Testis (tissue), 3 donors: ENCODE results near the gene DGKB. TPM values are rescaled to one million over a fixed set of nuclear protein-coding genes. Genes with fewer than 3 reads are reported as not detected.

ENCODE experiments used
- DNase-seq: peaks from one replicate; pipeline ENCODE4 v3.0.0-alpha.2; 2019
- H3K27ac ChIP-seq, 2 donors: fragments of 200-600 bp; sonication (generic); one replicate each; pipeline ENCODE4 v1.5.1; 2019
- H3K27me3 ChIP-seq: fragments of 200-600 bp; sonication (generic); one replicate; pipeline ENCODE4 v1.5.1; 2019
- H3K36me3 ChIP-seq: fragments of 200-600 bp; sonication (generic); one replicate; pipeline ENCODE4 v1.5.1; 2017; ENCODE audit warnings: low read depth; ENCODE audit errors: missing control alignments
- H3K4me1 ChIP-seq: fragments of 200-600 bp; sonication (generic); one replicate; pipeline ENCODE4 v1.5.1; 2019
- H3K4me3 ChIP-seq, 2 donors: fragments of 200-600 bp; sonication (generic); one replicate each; pipeline ENCODE4 v1.5.1; 2017 to 2019
- H3K9me3 ChIP-seq: fragments of 200-600 bp; sonication (generic); one replicate; pipeline ENCODE4 v1.5.1; 2017
- POLR2A ChIP-seq: fragments of 450-650 bp; IDR thresholded peaks from one replicate; pipeline ENCODE4 v1.6.1; 2017; ENCODE audit warnings: antibody characterized with exemption, mild to moderate bottlenecking, moderate library complexity
- WGBS, 2 donors: methylation state at CpG; one replicate each; pipeline ENCODE4 v1.1.5; 2018; 5-methylcytosine and 5-hydroxymethylcytosine counted together
- intact Hi-C: fragments of 100-400 bp; cut with DNase I; formaldehyde crosslinking; loops from one replicate; pipeline ENCODE4 v1.15.1; 2023; ENCODE audit warnings: low total_unique reads
- polyA plus RNA-seq: library from polyadenylated mRNA; stranded (reverse); fragments of 350-450 nt; fragmentation: Illumina TruSeq; extraction: RNeasy Lipid Tissue Mini Kit (QIAGEN cat#74804); gene quantifications from one replicate; pipeline ENCODE4 v1.2.3, GENCODE V29; 2014; ENCODE audit warnings: low read depth, low replicate concordance; ENCODE audit not compliant: insufficient read depth
- total RNA-seq, 2 donors: library from RNA; depleted of rRNA; stranded (reverse); fragments of >200 nt; gene quantifications; one replicate each; pipeline ENCODE4 v1.2.3, GENCODE V29; 2016
- TF ChIP-seq, protein P1 (sequence below), 3 experiments: fragments of 450-650 bp in 2 of 3; fragments of 200-600 bp in 1 of 3; sonication (generic) in 1 of 3; IDR thresholded peaks; one replicate each; pipeline ENCODE4 v1.5.1; 2016 to 2019; ENCODE audit warnings: antibody characterized with exemption in 3 of 3, mild to moderate bottlenecking in 2 of 3, moderate library complexity in 1 of 3

Gene DGKB
- total and polyA plus RNA-seq, 3 donors from 2014 or later: 0.17 to 1.1 (median 0.55) TPM

DNA sequence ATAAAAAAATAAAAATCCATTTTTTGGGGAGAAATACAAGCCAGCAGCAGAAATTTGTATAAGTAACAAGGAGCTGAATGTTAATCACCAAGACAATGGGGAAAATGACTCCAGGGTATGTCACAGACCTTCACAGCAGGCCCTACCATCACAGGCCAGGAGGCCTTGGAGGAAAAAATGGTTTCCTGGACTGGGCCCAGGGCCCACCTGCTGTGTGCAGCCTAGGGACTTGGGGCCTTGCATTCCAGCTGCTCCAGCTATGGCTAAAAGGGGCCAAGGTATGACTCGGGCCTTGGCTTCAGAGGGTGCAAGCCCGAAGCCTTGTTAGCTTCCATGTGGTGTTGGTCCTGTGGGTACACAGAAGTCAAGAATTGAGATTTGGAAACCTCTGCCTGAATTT, 126.3 kb downstream of the DGKB start:
- Histone ChIP-seq H3K27me3 (no peaks in the 10 kb centered on the region), H3K4me1 (no peaks in the 10 kb centered on the region), H3K27ac (no peak overlapping the region), H3K9me3 (no peaks in the 10 kb centered on the region), H3K4me3 (no peak overlapping the region), H3K36me3 (no peaks in the 10 kb centered on the region)
- intact Hi-C loops: no loop called here
- WGBS, 2 donors: 93 to 100% methylated on average over 1 to 2 of the region's 2 CpGs
- TF ChIP-seq, protein P1, sequence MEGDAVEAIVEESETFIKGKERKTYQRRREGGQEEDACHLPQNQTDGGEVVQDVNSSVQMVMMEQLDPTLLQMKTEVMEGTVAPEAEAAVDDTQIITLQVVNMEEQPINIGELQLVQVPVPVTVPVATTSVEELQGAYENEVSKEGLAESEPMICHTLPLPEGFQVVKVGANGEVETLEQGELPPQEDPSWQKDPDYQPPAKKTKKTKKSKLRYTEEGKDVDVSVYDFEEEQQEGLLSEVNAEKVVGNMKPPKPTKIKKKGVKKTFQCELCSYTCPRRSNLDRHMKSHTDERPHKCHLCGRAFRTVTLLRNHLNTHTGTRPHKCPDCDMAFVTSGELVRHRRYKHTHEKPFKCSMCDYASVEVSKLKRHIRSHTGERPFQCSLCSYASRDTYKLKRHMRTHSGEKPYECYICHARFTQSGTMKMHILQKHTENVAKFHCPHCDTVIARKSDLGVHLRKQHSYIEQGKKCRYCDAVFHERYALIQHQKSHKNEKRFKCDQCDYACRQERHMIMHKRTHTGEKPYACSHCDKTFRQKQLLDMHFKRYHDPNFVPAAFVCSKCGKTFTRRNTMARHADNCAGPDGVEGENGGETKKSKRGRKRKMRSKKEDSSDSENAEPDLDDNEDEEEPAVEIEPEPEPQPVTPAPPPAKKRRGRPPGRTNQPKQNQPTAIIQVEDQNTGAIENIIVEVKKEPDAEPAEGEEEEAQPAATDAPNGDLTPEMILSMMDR (IDR thresholded peaks at IDR 0.05): no peak
- no peak for TF ChIP-seq POLR2A
- DNase-seq: no peak

DNA sequence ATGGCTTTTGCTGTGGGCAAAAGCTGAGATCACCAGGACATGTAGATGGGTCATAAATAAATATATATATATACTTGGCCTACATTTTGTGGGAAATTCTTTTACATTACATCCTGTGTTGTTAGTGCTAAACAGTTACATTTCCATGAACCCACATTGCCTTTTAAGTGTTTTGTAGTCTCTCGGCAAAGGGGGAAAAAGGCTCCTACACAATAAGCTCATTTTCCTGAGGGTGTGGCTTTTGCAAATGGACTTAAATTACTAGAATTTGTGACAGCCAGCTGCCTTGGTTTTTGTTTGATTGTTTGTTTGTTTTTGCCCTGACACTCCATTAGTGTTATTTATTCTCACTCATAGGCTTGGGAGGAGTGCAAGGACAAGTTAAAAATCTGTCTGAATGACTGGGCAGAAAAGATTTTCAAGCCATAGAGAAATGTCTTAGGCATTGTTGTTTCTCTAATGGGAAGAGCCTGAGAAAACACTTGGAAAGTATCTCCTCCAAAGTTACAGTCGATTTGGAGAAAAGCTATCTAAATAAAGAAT, 128.8 kb downstream of the DGKB start:
- H3K36me3 ChIP-seq: no peaks in the 10 kb centered on the region
- intact Hi-C loops: no loop called here
- no peak overlapping the region for H3K27ac ChIP-seq
- 79 to 81% methylated on average over 2 of the region's 2 CpGs for WGBS, 2 donors
- no peak overlapping the region for H3K4me3 ChIP-seq
- no peaks in the 10 kb centered on the region for H3K27me3 ChIP-seq
- no peaks in the 10 kb centered on the region for H3K9me3 ChIP-seq
- no peaks in the 10 kb centered on the region for H3K4me1 ChIP-seq
- DNase-seq: no peak
- no peak for TF ChIP-seq POLR2A
- TF ChIP-seq, protein P1 (IDR thresholded peaks at IDR 0.05): no peak

GRCh38 chr7:14770614-14771013, 131.9 kb downstream of the DGKB start:
- intact Hi-C loops: no loop called here
- Histone ChIP-seq H3K4me1 (no peaks in the 10 kb centered on the region), H3K27ac (no peak overlapping the region), H3K36me3 (no peaks in the 10 kb centered on the region), H3K9me3 (no peaks in the 10 kb centered on the region), H3K27me3 (no peaks in the 10 kb centered on the region), H3K4me3 (no peak overlapping the region)
- DNase-seq: no peak
- TF ChIP-seq, protein P1 (IDR thresholded peaks at IDR 0.05): no peak
- TF ChIP-seq POLR2A: no peak
- 89 to 94% methylated on average over 2 of the region's 2 CpGs for WGBS, 2 donors

- 75 to 83% methylated on average over 2 of the region's 2 CpGs for WGBS, 2 donors
- Histone ChIP-seq H3K36me3 (no peaks in the 10 kb centered on the region), H3K27me3 (no peaks in the 10 kb centered on the region), H3K4me3 (no peak overlapping the region), H3K4me1 (no peaks in the 10 kb centered on the region), H3K9me3 (no peaks in the 10 kb centered on the region), H3K27ac (no peak overlapping the region)
- no peak for TF ChIP-seq POLR2A
- TF ChIP-seq, protein P1 (IDR thresholded peaks at IDR 0.05): no peak
- DNase-seq: no peak
- intact Hi-C loops: no loop called here
These were observed 133.3 kb downstream of the DGKB start for GRCh38 chr7:14769261-14769660.

DNA sequence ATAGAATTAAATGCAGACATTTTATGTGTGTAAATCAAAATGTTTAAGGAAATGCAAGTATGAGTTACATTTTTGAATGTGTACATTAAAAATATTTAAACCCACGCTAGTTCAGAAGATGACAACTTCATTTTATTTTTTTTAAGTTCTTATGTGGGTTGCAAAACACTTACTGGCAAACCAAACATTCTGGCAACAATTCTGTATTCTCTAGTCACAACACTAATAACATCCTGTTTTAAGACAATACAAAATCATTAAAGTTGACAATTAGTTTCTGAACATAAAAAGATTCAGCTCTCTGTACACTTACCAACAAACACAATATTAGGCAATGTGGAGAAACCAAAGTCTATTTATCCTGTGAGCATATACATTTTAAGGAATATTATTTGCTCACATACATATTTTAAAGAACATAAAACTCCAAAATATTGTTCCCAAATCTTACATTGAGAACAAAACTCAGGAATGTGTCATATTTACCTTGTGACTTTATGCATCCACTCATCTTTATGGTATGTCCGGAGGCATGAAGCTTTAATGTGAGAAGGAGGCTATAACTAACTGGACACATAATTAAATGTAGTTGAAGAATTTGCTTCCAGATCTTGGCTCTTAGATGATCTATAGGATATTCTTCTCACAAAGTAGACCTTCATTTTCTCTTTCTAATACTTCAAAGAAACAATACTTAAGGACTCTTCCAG, 134.7 kb downstream of the DGKB start:
- 87 to 89% methylated on average over 2 of the region's 2 CpGs for WGBS, 2 donors
- Histone ChIP-seq H3K27ac (no peak overlapping the region), H3K36me3 (no peaks in the 10 kb centered on the region), H3K4me1 (no peaks in the 10 kb centered on the region), H3K4me3 (no peak overlapping the region), H3K27me3 (no peaks in the 10 kb centered on the region), H3K9me3 (no peaks in the 10 kb centered on the region)
- intact Hi-C loops: no loop called here
- no peak for DNase-seq
- no peak for TF ChIP-seq POLR2A
- TF ChIP-seq, protein P1 (IDR thresholded peaks at IDR 0.05): no peak
